NCI-H345 treated with DMSO at 0.1 percent for 48 hours (cell line): Measurements from ENCODE around the gene CRACR2B.

Experiments used
- DNase-seq: peaks from one replicate; lab custom pipeline; 2025; ENCODE audit not compliant: unreplicated experiment; lab: John Stamatoyannopoulos, UW

The CRACR2B gene

DNA sequence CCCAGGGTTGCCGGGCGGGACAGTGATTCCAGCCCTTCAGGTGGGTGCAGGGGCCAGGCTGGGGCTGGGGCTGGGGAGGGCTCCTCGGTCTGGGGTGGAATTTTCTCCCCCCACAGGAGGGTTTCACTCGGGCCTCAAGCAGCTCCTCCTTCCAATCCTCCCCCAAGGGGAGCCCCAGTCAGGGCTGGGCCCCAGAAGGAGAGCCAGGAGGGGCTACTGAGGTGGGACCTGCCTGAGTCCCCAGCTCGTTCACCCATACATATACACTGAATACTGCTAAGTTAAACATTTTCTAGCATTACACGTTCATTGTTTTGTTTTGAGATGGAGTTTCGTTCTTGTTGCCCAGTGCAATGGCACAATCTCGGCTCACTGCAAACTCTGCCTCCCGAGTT lies 1.5 kb upstream of the CRACR2B start:
- no peak for DNase-seq

GRCh38 chr11:826836-827145 lies 928 bp upstream of the CRACR2B start:
- DNase-seq = no peak

DNA sequence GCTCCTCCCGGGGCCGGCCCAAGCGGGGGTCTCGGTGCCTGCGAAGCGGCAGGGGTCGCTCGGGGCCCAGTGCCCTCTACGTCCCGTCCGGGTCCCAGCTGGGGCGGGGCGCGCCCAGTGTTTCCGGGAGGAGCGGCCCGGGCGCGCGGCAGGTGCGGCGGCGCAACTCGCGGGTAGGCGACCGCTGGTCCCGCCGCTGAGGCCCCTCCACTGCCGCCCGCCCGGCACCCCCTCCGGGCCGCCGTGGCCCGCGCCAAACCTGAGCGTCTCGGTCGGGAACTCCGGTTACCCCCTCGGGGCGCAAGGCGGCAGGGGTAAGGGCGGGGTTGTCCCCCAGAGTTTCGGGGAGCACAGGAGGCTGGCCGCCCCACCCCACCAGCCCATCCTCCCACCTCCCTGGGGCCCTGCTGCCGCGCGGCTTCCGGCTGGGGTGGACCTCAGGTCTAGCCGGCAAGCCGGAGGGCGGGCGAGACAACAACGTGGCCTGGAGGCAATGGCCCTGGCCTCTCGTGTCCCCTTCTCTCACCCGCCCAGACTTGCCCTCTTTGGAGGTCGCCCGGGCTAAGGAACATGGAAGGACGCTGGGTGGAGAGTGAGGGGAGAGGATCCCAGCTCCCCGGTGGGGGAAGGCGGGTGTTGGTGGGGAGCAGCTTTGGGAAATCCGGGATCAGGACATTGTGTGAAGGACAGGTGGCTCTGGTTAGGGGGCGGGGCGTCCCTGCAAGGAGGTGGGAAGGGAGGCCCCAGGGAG lies 398 bp upstream of the CRACR2B start:
- DNase-seq = no peak

- no peak for DNase-seq
These were observed 922 bp downstream of the CRACR2B start for GRCh38 chr11:828506-829175.

DNA sequence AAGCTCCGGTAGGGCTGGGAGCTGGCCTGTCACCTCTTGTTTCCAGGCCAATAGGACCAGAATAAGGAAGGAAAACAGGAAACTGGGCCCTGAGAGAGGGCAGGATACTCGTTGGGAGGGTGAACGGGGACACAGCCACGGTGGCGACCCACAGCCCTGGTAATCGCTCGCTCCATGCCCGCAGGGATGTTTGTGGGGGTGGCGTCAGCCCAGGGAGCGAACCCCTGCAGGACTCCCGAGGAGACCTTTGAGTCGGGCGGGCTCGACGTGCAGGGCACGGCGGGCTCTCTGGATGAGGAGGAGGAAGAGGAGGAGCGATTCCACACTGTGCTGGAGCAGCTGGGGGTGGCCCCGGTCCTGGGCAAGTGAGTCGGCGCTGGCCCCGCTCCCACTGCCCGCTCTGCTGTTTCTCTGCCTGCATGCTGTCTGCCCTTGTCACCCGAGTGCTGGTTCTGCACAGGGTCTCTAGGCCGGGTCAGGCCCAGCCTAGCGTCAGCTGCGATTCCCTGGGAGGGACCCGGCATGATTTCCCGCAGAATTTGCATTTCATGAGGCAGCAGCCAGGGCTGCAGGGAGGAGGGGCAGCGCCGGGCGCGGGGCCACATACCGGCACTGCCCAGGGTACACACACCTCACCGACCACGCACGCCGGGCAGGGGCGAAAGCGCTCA lies 1.6 kb downstream of the CRACR2B start:
- DNase-seq = no peak

DNA sequence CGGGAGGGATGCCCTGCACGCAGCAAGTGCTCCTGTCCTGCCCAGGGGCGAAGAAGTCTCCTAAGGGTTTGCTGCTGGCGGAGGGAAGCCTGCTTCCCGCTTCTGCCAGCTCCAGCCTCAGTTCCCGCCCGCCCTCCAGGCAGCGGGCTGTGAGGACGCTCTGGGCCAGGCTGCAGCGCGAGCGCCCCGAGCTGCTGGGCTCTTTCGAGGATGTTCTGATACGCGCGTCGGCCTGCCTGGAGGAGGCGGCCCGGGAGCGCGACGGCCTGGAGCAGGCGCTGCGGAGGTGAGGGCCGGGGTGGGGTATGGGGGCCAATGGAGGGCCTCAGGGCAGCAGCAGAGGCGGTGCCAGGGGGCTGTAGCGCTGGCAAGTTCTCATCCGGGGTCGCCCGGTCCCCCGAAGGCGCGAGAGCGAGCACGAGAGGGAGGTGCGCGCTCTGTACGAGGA lies 2.2 kb downstream of the CRACR2B start:
- no peak for DNase-seq

- peak; percentile 78 for DNase-seq
These were observed 2.8 kb downstream of the CRACR2B start for GRCh38 chr11:830295-831117.

- DNase-seq = no peak
These were observed 3.6 kb downstream of the CRACR2B start for GRCh38 chr11:831118-831864.

DNA sequence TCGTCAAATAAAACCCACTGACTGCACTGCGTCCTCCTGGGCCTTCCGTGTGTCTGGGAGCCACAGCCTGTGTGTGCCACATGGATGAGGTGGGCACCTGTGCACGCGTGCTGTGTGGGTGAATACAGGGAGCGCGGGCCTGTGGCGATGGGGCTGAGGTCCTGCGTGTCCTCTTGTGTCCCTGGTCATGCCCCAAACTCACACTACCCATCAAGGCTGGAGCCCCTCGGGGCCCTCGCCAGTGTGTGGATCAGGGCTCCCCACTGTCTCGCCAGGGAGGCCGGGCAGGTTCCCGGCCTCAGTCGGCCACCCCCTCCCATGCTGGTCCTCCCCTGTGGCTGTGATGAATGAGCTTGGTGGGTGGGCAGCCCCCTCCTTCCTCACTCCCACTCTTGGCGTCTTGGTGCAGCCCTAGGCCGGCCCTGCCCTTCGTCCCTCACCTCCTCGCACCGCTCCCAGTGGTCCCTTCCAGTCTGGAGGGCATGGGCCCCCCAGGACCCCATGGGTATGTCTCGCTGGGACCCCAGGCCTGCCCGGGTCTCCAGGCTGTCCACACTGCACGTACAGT lies 4.3 kb downstream of the CRACR2B start:
- DNase-seq = no peak

GRCh38 chr11:832529-833113 lies 4.9 kb downstream of the CRACR2B start, which contains the start of gene CD151:
CD151 (plus strand) TSS chr11:832952; CDS start chr11:836070, 3,118 bp downstream.
- peak; percentile 31 for DNase-seq

DNA sequence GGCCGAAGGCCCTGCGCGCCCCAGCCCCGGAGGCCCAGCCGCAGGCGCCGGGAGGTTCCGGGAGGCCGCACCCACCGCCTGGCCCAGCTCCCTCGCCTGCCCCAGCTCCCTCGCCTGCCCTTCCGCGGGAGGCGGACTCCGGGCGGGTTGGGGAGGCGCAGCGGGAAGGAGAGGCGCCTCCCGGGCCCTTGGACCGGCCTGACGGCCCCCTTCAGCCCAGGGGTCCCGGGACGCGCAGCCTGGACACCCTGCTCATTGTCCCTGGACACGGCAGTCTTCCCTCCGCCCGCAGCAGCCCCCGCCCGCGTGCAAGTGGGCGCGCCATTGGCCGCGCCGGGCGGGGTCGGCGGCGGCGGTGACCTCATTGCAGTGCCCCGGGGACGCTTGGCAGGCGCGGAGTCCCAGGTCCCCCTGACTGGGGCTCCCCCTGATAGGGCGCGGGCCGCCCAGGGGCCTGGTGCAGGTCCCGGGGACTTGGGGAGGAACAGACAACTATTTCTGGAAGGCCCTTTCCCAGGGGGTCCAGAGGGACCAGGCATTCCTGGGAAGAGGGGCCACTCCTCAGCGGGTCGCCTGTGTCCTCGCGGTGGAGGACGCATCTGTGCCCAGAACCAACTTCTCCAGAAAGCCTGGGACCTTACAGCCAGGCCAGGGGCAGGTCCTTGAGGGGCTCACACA lies 5.5 kb downstream of the CRACR2B start:
- no peak for DNase-seq

- DNase-seq = no peak
These were observed 6.2 kb downstream of the CRACR2B start for GRCh38 chr11:833849-834311.

DNA sequence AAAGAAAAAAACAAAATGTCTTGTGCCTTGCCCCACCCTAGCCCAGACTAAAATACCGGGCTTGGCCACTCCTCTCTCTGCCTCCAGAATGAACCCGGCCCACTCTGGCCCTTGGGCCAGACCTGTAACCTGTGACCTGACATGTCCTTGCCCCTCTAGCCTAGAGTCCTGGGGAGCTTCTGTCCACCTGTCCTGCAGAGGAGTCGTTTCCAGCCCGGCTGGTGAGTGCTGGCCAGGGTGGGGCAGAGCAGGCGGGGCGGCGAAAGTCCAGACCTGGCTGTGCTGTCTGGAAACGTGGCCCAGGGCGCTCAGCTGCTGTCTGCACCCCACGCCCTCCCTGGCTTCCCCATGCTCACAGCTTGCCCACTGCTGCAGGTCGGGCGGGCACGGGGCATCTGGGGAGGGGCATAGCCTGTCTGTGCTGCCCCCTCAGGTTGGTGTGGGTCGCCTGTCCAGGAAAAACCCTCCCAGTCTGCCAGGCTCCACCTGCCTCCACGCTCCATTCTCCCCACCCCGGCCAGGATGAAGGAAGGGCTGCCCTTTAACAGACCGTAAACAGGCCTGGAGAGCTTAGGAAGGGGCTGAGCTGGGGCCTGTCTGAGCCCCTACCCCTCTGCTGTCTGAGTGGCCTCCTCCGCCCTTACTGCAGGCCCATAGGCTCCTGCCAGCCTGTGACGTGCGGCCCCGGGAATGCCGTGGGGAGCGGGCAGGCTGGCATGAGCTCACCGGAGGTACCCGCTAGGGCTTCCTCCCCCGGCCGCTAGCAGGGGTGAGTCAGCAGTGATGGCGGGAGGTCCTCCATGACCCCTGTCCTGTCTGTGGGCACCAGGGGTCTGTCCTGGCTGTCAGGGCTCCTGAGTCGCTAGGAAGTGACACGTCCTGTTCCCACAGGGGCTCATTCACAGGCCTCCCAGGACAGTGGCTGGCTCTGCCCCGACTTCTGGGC lies 6.9 kb downstream of the CRACR2B start:
- DNase-seq = no peak

- DNase-seq = no peak
These were observed 8.6 kb downstream of the CRACR2B start for GRCh38 chr11:836274-836673.

DNA sequence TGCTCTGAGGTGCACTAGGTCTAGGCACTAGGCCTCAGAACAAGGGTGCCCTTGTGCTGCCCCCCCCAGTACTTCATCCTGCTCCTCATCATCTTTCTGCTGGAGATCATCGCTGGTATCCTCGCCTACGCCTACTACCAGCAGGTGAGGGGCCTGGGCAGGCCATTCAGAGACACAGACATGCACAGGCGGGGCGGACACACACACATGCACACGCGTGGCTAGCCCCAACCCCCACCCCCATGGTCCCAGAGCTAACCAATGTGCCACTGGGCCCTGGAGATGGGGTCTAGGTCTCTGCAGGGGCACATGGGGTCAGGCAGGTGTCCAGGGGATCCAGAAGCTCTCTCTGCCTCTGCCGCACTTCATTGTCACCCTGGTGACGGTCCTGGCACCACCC lies 9.0 kb downstream of the CRACR2B start:
- no peak for DNase-seq

DNA sequence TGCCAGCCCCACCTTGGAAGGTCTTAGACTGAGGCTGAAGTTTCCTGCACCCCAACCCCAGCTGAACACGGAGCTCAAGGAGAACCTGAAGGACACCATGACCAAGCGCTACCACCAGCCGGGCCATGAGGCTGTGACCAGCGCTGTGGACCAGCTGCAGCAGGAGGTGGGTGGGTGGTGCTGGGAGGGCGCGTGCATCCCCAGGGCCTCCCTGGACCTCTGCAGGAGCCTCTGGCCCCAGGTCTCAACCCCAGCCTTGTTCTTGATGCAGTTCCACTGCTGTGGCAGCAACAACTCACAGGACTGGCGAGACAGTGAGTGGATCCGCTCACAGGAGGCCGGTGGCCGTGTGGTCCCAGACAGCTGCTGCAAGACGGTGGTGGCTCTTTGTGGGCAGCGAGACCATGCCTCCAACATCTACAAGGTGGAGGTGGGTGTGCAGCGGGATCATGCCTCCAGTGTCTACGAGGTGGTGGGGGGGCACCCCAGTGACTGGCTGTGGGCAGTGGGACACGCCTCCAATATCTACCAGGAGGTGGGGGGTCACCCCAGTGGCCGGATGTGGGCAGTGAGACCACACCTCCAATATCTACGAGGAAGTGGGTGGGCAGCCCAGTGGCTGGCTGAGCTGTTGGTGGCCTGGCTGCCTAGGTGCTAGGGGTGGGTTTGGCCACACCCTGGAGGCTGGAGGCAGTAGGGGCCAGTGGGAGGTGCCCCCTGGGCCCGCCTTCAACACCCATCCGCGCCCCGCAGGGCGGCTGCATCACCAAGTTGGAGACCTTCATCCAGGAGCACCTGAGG lies 9.7 kb downstream of the CRACR2B start:
- no peak for DNase-seq

- DNase-seq = no peak
These were observed 10.2 kb downstream of the CRACR2B start for GRCh38 chr11:837990-838307.
